Activated CD4-positive, alpha-beta T cell treated with anti-CD3 and anti-CD28 coated beads, Interleukin-2, amount 50 U/mL, for 1 hour (primary cell): ENCODE data around the gene PRKAB2.
"Not testable (repeated sequence)": the region's sequence is repeated elsewhere in the genome, so short reads cannot be mapped to it uniquely, and the experiment has no call there.

Source experiments
- DNase-seq: peaks from one replicate; pipeline ENCODE4 v3.0.0-alpha.2; 2020

Gene PRKAB2

DNA sequence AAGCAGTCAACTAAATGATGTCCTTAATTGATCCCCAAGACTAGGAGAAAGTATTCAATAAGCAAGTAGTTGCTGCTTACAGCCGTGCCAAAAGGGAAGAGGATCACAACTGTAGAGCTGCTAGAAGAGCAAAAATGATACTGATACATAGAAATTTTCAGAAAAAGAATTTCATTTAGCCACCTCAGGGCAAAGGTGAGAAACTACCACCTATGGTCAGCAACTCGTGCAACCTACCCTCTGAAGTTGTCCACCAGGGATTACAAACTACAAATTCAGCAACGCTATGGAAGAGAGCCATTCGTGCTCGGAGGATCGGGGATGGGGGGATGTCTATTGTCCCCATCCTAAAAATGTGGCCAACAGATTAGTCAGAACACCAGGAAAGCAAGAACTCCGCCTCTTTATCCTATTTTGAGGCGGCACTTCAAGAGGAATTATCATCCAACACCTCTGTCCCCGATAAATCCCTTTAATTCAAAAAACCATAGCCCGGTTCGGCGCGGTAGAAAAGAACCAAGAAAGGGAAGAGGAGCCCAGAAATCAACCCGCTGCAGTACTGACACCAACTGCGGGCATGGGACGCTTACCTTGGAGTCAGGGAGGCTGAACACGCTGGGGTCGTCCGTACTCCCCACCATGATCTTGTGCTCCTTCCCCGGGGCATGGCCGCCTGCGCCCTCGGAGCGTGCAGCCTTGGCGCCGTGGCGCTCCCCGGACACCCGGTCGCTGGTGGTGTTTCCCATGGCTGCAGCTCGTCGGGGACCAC lies 687 bp downstream of the PRKAB2 start:
- DNase-seq: no peak

DNA sequence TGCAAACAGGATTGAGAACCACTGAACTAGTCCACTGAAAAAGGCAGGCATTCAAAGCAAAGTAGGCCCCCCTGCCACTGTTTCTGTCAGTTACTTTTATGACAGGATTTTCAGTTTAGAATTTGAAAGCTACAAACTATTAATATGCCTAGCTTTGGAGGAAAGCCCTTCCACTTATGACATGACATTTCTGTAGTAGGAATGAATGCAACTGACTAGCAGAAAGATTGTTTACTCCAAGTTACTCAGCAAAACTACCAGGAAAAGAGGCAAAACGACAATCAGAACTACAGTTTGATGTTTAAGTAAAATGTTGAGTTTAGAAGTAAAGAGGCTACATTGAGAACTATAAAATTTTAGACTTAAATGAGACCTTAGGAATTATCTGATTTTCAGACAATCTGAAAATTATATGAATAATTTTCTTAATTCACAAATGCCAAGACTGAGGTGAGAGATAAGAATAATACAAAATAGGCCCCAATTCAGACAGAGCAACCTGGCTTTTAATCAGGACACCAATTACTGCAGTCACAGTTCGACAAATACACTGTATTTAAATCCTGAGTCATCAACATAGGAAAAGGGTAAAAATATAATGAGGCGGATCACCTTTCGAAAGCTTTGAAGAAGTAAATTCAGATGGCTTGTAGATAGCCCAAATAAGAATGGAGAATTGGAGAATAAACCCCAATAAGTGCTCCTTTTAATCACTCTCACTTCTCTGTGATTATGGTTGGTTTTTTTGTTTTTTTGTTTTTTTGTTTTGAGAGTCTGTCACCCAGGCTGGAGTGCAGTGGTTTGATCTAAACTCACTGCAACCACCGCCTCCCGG lies 2.2 kb downstream of the PRKAB2 start:
- no peak for DNase-seq

DNA sequence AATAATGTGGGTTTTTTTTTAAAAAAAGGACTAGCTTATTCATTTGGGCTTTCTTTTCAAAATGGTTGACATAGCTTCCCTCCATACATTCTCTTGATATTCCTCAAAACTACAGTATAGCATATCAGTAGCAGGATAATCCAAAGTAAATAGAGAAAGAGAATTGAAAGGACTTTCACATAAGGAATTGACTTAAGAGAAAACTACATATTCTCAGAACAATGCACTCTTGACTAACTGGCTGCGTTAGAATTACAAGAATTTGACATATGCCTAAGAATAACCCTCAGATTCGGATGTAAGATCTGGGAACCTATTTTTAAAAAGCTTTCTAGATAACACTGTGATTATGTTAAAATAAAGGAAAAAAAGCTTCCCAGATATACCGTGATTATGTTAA lies 3.1 kb downstream of the PRKAB2 start:
- no peak for DNase-seq

DNA sequence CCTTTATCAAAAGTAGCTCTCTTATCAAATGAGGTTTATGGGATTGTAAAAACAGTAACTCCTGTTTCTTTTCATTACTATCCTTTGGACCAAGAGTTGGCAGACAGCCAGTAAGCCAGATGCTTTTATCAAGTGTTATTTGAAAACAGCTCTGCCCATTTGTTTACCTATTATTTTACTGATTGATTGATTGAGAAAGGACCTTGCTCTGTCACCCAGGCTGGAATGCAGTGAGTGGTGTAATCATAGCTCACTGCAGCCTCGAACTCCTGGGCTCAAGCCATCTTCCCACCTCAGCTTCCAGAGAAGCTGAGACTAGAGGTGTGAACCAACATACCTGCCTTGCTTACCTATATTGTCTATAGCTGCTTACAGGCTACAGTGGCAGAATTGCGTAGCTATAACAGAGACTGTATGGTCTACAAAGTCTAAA lies 3.6 kb downstream of the PRKAB2 start:
- DNase-seq: no peak

DNA sequence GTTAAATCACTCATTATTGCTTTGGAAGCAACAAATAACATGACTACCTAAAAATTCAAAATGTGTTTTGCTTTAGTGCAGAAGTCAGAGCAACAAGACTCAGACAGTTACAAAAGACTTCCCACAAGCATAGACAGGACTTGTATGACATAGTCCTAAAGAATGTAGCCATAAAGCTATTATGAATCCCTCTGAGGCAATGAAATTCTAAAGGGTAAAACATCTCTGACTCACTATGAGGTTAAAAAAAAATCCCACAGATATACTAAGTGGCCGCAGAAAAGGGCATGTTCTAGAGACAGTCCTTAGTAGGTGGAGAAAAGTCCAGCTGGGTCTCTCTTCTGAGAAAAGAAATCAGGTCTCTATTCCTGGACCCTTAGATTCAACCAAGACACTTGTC lies 4.9 kb downstream of the PRKAB2 start:
- no peak for DNase-seq

DNA sequence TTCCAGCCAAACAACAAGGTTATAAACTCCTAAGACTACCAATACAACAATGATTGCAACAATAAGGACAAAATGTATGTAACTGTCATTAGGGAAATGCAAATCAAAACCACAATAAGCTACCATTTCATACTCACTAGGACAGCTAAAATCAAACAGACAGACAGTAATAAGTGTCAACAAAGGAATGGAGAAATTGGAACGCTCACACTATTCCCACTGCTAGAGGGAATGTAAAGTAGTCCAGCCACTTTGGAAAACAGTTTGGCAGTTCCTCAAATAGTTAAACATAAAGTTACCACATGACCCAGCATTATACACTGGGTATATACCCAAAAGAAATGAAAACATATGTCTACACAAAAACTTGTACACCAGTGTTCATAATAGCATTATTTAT lies 9.3 kb downstream of the PRKAB2 start:
- DNase-seq: no peak

DNA sequence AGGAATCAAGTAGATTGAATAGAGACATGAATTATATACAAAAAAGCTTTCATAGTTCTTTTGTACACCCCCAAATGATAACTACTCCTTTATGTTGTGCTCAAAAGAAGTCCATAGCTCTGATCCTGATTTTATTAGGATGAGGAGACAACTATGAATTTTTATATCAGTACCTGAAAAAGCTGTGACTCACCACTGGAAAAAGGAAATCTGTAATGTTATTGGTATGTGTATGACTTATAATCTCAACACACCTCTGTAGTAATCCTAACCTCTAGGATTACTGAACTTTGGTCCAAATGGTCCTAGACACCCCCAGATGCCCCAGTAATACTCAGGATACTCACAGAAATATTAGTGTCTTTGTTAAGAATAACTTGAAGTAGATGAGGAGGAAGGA lies 10.2 kb downstream of the PRKAB2 start:
- DNase-seq: no peak

DNA sequence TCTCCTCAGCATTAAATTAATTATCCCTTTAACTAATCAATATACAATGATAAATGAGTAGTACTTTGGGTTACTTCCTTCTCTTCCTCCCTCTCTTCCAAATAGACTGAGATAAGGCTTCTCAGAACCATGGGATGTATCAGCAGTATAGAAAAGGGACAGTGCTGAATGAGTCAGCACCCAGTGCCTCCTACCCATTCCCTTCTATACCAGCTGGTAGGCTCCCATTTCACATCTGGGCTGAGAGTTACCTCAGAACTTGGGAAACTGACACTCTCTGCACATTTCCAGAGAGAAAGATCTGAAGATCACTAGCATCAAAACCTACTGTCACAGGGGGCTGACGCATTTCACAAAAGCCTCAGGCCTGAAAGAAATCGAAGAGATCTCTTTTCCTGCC lies 15.2 kb downstream of the PRKAB2 start:
- DNase-seq: not testable (repeated sequence)

DNA sequence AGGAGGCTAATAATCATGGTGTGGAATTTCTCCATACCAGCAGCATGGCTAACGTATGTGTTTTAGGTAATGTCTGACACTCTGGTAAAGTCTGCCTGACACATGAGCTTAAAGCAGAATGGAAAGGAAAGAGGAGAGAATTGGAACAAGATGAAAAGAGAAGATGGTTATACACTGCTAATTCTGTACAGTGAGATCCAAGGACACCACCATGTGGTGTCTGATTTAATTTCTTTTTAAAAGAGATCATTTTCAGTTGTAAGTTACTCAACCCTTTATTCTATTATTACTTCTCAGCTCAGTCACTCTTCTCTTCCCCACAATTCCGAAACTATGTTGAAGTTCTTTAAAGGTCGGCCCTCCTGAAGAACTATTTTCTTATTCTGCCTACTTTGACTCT lies 15.6 kb downstream of the PRKAB2 start:
- no peak for DNase-seq

DNA sequence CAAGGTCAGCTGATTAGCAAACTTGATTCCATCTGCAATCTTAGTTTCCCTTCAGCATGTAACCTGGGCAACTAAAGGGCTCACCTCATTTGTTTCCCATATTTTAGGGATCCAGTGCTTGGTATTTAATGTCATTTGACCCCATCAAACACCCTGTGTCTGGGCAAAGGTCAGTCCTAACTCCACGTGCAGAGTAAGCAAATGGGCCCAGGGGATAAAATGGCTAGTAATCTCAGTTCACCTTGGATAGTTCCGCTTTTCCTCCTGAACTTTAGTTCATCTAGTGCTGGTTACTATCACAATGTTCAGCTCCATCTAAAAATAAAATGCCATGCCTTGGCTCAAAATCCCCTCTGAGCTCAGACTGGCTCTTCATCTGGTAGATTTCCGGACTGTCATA lies 19.5 kb downstream of the PRKAB2 start:
- no peak for DNase-seq

DNA sequence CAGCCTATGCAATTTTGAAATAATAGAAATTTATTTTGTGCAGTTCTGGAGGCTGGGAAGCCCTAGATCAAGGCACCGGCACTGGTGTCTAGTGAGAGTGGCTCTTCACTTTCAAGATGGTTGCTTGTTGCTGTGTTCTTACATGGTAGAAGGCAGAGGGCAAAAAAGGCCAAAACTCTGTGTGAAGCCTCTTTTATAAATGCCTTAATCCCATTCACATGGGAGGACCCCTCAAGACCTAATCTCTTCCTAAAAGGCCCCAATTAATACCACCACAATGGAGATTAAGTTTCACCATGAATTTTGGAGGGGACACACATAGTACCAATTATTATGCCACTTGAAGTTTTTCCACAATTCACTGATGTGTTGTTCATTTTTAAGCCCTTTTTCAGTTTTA lies 21.0 kb downstream of the PRKAB2 start:
- no peak for DNase-seq

DNA sequence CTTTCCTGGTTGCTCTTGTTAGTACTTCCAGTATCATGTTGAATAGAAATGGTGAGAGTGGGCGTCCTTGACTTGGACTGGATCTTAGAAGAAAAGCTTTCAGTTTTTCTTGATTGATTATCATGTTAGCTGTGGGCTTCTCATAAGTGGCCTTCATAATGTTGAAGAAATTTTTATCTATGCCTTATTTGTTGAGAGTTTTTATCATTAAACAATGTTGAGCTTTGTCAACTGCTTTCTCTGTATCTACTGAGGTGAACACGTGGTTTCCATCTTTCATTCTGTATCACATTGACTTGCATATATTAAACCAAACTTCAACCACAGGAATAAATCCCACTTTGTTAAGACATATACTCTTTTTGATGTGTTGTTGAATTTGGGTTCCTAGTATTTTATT lies 29.4 kb downstream of the PRKAB2 start:
- no peak for DNase-seq

DNA sequence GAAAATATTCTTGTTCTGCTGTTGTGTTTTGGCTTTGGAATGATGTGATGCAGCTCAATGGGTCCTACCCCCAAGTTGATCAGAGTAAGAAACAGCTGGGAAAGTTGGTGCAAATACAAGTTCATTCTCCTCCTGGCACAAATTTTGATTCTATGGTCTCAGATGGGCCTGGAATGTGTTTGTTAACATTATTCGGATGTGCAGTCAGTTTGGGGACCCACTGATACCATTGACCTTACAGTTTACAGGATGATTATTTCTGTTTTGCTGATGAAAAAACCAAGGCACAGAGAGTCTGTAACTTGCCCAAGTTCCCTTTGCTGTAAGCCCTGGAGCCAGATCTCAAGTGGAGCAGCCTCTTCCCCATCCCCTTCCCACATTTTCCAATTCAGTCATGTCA lies 41.5 kb downstream of the PRKAB2 start:
- DNase-seq: not testable (repeated sequence)

DNA sequence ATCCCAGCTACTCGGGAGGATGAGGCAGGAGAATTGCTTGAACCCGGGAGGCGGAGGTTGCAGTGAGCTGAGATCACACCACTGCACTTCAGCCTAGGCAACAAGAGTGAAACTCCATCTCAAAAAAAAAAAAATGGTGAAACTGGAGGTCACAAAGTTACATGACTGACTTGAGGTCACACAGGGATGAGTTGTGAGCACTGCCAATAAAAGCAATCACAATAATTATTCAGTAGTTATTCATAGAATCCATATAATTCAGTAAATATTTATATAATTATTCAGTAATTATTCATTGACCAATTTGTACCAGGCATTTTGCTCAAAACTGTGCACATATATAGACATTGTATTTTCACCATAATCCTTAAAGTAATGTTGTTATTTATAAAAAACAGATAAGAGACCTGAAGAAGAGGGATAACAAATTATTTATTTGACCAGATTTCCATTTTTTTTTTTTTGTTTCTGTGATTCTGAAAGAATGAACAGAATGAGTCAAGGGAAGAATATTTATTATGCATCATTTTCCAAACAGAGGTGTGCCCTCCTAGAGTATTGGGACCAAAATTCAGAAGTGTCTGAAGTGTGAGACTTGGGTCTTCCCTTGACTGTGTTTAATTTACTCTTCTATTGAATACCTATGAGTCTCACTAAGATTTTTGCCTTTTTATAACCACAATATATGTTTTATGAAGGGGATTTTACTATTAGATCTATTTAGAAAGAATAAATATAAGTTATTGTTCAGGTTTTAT lies 43.0 kb downstream of the PRKAB2 start:
- no peak for DNase-seq

DNA sequence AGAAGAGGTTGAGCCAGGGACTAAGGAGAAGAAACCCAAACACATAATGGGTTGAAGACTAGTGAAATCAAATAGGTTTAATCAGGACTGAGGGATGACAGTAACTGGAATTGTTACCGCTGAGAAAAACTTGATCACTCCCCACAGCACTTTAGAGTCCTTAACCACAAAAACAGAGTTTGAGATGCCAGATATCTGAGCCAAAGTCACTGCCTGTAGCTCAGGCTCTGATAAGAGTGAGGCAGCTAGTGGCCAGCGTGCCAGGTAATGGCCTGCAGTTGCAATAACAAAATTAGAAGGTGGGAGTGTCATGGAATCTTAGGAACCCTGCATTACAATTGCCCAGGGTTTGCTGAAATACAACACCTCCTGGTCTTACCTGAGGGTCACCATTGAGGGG lies 48.0 kb downstream of the PRKAB2 start:
- no peak for DNase-seq

DNA sequence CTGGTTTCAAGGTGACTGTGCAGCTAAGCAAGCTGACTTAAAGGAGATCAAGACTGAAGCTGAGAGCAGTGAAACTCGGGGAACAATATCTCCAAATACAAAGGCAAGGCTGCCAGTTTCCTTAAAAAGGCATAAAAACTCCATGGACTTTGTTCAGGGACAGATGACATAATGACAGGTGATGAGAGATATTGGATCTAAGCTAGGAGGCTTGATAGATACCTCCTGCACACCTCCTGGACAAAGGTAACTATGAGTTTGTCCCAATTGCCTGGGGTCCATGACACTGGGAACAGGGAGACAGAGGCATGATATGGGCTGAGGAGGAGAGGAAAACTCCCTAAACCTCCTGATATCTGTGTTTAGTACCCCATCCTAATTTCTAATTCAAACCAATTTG lies 55.2 kb downstream of the PRKAB2 start:
- no peak for DNase-seq

DNA sequence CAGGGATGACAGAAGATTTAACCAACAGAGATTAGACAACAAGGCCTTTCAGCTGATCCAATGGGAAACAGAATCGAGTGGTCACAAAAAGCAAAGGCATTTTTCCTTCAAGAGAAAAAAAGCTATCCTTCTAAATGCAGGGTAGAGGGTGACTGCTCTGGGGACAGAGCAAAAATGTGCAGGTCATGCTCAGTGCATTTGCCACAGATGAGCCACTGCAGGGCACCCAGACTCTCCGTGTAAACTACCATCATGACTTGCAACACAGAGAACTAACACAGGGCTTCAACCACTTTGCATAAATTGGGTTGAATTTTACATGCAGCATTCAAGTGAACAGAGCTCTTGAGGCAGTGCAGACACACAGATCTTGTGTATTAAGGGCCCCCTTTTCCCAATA lies 56.8 kb downstream of the PRKAB2 start:
- DNase-seq: no peak

DNA sequence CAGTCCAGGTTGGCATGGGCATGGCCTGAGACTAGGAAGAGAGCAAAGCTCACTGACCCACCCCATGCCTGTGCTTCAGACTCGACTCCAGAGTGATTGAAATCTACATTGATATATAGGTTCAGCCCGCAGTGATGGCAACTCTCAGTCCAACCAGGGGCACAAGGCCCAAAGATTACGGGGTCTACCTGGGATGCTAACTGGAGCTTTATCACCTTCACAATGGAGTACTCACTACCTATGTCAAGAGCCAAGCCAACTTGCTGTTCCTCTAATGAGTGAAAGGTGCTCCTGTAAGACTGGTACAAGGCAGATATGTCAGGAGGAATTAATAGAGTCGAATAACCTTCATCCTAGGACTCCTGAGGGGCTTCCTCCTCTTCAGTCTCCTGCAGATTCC lies 57.2 kb downstream of the PRKAB2 start:
- DNase-seq: not testable (repeated sequence)

DNA sequence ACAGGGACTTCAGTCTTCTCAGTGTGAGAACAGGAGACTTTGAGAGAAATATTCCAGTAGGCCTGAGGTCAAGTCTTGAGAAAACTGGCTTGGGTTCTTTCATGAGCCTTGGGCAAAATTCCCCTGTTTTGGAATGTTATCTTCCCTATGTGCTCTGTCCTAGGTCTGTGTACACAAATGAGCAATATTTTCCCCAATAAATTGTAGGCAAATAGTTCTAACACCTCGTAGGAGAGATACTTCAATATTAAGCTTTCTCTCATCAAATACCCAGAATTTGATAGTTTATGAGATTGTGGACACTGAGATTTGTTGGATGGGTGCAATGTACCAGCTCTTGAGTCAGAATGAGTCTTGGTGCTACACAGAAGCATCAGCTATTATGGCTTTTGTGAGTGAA lies 57.9 kb downstream of the PRKAB2 start:
- not testable (repeated sequence) for DNase-seq

DNA sequence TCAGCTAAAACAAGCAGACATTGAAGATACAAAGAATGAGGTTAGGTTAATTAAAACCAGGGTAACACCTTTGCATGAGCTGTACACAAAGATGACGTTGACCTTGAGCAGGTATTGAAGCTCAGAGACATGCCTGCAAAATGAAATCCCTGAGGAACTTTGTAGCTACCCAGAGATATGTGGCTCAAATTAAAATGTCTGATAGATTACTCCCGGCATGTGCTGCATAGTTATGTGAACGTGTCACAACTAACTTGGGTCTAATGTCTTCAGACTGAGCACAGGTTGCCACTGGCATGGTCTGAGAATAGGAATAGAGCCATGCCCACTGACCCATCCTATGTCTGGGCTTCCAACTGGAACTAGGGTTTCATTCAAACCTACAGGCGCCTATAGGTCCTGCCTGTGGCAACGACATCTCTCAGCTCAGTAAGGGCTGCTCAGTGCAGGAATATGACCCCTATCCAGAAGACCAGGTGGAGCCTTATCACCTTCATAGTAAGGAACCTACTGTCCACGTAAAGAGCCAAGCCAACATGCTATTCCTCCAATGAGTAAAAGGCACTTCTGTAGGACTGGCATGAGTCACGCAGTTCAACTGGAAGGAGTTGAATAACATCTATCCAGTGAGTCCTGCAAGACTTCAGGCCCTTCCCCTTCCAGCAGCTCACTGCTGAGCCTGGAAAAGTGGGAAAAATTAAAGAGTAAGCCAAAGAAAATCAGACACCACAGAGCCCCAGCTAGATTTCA lies 60.7 kb downstream of the PRKAB2 start:
- no peak for DNase-seq

DNA sequence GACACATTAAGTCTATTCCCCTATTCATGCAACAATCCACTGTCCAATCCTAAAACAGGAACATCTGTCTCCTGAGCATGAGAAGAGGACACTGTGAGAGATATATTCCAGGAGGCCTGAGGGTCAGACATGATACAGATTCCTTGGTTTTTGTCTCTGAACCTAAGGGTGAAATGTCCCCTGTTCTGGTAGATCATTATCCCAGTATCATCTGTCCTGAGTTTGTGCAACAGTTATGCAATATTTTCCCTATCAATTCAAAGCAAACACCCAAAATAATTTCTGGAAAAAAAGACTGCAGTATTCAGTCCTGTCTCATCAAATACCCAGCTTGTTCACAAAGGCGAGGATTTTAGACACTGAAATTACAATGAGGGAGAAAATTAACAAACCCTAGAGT lies 61.4 kb downstream of the PRKAB2 start:
- no peak for DNase-seq

DNA sequence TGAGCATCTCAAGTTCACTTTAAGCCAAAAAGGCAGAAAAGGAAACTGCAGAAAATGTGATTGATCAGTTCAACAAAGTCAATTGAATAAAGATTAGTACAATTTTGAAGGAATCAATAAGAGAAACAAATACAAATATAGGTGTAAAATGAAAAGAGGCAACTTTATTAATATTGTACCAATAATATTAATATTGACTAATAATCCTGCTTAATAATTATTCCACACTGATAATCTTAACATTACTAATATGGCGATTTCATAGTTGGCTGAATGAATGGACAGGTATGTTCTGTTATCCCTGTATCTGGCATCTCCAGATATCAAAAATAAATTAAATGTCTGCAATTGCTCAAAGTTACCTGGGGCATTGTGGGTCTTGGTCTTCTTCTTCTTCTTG lies 61.8 kb downstream of the PRKAB2 start:
- DNase-seq: no peak

DNA sequence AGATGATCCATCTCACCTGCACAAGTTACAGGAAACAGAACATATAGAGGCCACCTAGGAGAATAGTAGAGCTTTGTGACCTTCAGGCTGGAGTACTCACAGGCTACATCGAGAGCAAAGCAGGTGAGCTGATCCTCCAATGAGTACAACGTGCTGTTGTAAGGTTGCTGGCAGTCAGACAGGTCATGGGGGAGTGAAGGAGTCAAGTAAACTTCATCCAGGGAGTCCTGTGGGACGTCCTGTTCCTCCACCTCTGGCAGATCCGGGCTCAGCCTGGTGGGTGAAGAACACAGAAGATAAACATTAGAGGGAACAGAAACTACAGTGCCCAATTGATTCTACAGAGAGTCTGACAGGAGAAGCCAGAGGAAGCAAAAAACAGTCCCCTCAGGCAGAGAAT lies 62.5 kb downstream of the PRKAB2 start:
- no peak for DNase-seq
